HG02623 (cell line): ENCODE measurements around the gene ARF3.
A peak's percentile ranks its signal among the peaks of the same experiment; 100 is the strongest.

Experiments used
- ATAC-seq: cut with Tn5 transposase; IDR thresholded peaks from one replicate; pipeline ENCODE4 v1.9.1; 2021; ENCODE audit warnings: moderate library complexity; ENCODE audit not compliant: unreplicated experiment

ARF3 gene

DNA sequence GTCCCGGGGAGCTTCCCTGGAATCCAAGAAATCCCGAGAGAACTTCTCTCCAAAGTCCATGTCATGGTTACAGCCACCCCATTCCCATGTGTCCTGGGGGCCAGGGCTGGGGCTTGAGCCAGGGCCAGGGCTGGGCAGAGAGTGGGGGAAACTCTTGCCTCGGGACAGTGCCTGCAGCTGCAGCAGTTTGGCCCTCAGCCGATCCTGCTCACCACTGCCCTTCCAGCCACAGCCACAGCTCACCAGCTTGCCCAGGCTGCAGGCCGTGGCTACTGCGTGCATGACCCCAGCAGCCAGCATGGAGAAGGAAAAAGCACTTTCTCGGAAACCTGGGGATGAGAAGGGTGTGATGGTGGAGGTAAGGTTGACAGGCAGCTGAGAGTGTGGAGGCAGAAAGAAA lies 10.7 kb upstream of the ARF3 start:
- ATAC-seq: no peak

DNA sequence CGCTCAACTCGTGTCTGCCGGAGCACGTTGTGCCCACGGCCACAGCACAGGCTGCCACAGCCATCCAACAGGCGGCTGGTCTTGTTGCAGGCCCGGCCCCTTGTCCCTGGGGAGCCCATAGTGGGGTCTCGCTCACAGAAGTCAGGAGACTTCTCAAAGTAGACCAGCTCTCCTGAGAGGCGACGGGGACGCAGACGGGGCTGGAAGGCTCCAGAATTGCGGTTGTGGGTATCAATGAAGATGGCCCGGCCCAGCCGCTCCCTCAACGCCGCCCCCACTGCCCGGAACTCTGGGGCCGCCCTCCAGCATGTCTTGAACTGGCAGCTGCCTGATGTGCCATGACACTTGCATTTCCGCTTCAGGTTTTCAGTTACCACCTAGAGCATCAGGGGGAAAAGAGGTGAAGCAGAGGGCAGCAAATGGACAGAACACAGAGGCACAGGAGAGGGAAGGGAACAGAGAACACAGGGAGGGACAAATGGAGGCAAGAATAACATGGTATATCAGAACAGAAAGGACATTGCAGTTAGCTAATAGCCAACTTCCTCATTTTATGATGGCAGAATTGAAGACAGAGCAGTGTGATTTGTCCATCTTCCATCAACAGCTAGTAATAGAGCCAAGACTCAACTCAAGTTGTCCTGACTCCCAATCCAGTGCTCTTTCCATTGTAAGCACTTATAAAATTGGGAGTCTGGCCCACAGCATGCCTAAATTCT lies 9.0 kb upstream of the ARF3 start:
- ATAC-seq: no peak

DNA sequence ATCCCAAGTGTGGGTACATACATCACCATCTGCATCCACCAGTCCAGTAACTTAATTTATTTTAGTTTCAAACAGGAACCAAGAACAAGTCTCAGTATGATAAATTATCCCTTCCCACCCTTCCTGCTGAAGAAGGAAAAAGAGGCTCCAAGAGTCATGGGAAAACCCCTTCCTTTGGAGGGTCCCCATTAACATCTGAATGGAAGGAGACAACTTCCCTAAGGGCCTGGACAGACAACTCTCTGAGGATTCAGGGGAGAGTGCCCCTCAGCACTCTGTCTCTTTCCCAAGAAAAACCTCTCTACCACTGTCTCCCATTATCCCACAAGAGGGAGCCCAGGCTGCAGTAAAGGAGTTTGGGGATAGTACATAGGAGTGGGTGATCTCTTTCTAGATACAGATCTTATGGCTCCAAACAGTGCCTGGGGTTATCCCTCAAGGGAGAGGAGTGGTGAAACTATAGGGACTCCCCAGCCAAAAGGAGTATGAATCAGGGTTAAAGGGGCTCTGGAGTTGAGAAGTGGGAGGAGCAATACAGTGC lies 8.1 kb upstream of the ARF3 start:
- no peak for ATAC-seq

- ATAC-seq: no peak
These were observed 4.5 kb upstream of the ARF3 start for GRCh38 chr12:48961801-48962200.

DNA sequence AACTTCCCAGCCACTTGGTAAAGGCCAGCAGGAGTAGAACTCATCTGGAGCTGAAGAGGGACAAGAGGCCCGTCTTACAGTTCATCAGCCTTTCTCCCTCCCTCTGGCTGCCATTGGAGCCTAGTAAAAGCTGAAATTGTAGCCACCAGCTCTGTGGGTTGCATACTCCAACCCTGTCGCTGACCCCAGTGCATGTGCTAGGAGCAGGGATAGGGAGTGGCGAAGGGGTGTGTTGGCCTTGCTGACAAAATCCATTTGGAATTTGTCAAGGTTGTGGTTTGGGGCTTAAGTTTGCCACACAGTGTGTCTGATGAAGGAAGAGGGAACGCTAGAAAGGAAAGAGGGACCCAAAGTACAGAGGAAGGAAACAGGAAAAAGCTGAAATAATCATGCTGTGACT lies 4.0 kb upstream of the ARF3 start:
- ATAC-seq: no peak

DNA sequence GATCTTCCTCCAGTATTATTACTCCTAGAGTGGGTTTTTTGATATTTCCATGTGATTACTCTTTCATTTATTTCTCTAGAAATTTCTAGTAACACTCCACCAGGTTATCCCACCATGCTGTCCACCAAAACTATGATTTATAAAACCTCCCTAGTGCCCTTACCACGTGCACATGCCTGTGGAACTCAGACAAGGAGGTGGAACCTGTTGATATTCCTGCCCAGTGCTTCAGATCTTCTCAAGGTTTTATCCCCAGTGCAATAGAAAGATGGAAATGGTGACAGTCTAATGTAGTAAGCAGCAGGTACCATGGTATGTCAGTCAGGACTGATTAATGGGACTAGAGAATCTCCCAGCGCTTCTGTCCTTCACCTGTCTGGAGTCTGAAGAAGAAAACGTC lies 3.5 kb upstream of the ARF3 start:
- ATAC-seq: no peak

GRCh38 chr12:48958049-48958388 lies 732 bp upstream of the ARF3 start:
- no peak for ATAC-seq

DNA sequence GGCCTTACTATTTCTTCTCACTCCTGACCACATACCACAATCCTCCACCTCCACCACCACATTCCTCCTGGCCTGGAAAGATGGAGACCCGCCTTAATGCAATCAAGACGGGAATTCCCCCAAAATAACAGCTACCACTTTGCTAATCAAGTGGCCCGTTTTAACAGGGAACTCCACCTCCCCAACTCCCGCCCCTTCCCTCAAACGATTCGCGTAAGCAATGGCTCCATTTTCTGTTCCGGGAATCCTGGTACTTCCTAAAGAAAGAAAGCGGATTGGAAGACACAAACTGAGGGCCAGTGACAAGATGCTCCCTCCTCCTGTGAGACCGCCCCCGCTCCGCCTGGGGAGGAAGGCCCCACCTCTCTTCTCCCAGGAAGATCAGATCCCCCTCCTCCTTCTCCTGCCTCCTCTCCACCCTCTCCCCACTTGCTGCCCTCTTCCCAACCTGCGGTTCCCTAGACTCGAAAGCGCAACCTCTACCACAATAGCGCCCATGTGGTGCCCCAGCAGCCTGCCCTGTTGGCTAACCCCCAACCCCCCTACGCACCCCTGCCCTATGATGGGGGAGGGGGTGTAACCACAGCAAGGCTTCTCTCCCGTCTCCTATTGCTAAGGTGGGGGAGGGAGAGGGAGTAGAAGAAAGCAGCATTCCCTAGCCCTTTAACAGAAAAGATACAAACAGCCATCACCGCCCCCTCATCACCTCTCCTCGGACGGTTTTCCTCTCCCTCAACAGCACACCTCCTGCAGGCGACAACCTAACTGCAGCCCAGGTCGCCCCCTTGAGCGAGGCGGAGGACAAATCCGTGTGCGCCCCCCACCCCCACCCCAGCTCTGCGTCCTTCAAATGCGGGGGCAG lies 777 bp downstream of the ARF3 start:
- ATAC-seq: peak; percentile 3

DNA sequence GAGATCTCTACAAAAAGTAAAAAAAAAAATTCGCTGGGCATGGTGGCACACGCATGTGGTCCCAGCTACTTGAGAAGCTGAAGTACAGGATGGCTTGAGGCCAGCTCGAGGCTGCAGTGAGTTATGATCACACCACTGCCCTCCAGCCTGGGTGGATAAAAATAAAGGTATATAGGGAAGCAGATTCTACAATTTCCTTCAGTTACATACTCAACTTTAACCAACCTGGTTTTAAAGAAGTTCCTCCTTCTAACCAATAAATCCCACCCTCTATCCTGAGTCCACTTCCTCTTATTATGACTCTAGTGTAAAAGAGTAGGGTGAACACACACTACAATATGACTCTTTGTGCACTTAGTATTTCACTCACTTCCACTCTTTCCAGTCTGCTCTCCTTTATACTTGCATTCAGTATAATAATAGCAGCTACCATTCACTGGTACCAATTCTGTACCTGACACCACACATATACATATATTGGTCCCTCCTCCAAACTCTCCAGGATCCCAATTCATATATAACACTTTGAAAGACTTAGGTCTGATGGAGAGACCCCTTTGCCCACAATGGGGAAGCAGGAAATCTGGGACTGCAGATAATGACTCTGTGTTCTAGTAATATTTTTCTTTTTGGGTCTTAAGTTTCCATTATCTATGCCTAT lies 2.3 kb downstream of the ARF3 start:
- no peak for ATAC-seq

DNA sequence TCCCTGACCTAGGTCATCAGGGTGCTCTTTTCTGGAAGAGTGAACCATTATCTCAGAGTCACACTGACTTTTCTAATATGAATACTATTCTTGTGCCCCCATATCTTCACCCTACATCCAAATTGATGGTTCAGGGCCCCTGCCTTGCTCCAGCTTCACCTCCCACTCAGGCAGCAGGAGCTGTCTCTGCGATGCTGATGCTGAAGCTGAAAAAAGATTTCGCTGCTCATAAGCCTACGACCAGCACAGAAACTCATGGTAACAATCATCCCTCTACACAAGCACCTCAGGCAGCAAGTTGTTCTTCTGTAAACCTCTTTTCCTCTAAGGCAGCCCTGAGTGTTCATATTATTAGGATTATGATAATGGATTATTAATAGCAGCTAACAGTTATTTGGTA lies 3.2 kb downstream of the ARF3 start:
- no peak for ATAC-seq

GRCh38 chr12:48952691-48953090 lies 4.6 kb downstream of the ARF3 start:
- ATAC-seq: no peak

DNA sequence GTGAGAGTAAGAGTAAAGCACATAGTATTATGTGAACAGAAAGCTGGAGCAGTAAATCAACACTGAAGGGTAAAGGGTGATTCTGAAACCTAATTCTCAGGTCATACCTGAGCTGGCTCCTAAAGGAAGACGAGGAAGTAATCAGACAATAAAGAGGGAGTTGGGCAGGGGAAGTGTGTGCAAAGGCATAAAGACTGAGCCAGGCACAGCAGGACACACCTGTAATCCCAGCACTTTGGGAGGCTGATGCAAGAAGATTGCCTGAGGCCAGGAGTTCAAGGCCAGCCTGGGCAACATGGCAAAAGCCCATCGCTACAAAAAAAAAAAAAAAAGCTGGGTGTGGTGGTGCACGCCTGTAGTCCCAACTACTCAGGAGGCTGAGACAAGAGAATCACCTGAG lies 9.6 kb downstream of the ARF3 start:
- ATAC-seq: no peak

GRCh38 chr12:48946943-48947342 lies 10.3 kb downstream of the ARF3 start:
- ATAC-seq: no peak

GRCh38 chr12:48946205-48946604 lies 11.1 kb downstream of the ARF3 start:
- no peak for ATAC-seq

DNA sequence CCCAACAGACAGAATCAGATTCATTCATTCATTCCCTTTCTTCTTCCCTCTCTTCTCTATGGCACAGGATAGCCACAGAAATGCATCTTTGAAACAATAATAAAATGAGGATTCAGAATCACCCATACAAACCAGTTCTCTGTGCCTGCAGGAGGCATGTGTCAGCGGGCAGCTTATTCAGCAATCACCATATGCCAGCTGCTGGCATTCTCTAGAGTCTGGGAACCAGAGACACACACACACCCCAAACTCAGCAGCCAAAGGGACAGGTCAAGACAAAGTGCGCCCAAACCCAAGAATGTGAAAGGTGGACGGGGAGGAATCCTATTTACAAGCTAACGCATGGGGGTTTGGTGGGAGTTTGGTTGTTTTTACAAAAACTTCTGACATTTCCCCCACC lies 14.1 kb downstream of the ARF3 start:
- no peak for ATAC-seq

- no peak for ATAC-seq
These were observed 17.1 kb downstream of the ARF3 start for GRCh38 chr12:48940181-48940580.

- no peak for ATAC-seq
These were observed 18.5 kb downstream of the ARF3 start for GRCh38 chr12:48938805-48939204.

GRCh38 chr12:48937170-48937569 lies 20.1 kb downstream of the ARF3 start:
- ATAC-seq: no peak

DNA sequence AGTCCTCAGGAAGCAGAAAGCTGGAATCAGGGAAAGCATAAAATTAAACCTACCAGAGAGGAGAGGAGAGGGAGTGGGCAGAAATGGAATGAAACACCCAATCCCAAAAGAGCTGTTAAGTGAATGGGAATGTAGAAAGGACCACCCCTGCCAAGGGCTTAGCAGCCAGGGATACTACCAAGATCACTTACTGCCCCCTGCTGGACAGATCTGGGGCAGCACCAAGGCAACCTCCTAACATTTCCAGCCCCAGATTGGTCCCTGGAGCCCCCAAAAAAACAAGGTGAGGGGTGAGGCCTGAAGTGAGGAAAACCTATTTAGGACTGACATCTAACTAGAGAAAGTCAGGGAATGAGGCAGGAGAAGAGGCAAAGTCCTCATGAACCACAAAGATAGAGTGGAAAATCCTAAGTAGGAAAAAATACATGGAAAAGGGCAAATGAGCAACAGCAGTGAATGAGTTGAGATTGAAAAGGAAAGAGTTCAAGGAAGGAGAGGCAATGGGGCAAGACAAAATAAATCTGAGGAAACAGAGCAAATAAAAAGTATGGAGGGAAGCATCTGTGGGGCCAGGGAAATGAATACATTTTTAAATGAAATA lies 20.8 kb downstream of the ARF3 start:
- ATAC-seq: no peak

GRCh38 chr12:48934312-48934706 lies 23.0 kb downstream of the ARF3 start:
- ATAC-seq: no peak

DNA sequence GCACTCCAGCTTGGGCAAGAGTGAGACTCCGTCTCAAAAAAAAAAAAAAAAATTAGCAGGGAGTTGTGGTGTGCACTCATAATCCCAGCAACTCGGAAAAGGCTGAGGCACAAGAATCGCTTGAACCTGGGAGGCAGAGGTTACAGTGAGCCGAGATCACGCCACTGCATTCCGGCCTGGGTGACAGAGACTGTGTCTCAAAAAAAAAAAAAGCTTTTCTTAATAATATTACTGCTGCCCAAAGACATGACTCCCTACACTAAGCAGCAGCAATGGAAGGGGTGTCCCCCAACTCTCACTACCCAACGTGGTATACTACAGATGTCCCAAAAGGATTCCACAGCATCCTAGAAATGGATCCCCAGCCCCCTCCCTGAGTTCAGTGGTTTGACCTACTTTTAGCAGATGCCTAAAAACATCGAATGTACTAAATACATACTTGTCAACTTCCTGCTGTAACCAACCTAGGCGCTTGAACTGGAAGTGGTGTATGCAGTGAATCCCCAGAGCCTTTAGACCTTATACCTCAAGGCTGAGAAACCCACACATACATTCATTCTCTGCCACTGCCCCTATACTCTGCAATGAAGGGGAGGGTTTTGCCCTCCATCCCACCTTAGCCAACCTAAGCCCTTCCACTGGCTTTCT lies 23.5 kb downstream of the ARF3 start:
- no peak for ATAC-seq
